Parathyroid adenoma (tissue), 2 donors: ENCODE results near the gene SMG6.
"Not testable (repeated sequence)": the region's sequence is repeated elsewhere in the genome, so short reads cannot be mapped to it uniquely, and the experiment has no call there.

Experiments
- H2AFZ ChIP-seq: fragments of 300-600 bp; sonication (generic); one replicate; pipeline ENCODE4 v1.7.0; 2017; ENCODE audit warnings: antibody characterized with exemption, mild to moderate bottlenecking
- H3K27ac ChIP-seq: fragments of 300-600 bp; sonication (generic); one replicate; pipeline ENCODE4 v1.7.0; 2017
- H3K27me3 ChIP-seq: fragments of 300-600 bp; sonication (generic); one replicate; pipeline ENCODE4 v1.7.0; 2017; ENCODE audit warnings: low read length; ENCODE audit not compliant: control insufficient read depth, insufficient read depth
- H3K36me3 ChIP-seq: fragments of 300-600 bp; sonication (generic); one replicate; pipeline ENCODE4 v1.7.0; 2017; ENCODE audit warnings: low read length; ENCODE audit not compliant: control insufficient read depth, insufficient read depth
- H3K4me1 ChIP-seq: fragments of 300-600 bp; sonication (generic); one replicate; pipeline ENCODE4 v1.7.0; 2017; ENCODE audit warnings: control low read depth
- H3K4me2 ChIP-seq: fragments of 300-600 bp; sonication (generic); one replicate; pipeline ENCODE4 v1.7.0; 2017; ENCODE audit warnings: low read length
- H3K4me3 ChIP-seq: fragments of 300-600 bp; sonication (generic); one replicate; pipeline ENCODE4 v1.7.0; 2017; ENCODE audit warnings: low read depth, low read length
- H3K79me2 ChIP-seq: fragments of 300-600 bp; sonication (generic); one replicate; pipeline ENCODE4 v1.7.0; 2017; ENCODE audit warnings: control low read depth
- H3K9ac ChIP-seq: fragments of 300-600 bp; sonication (generic); one replicate; pipeline ENCODE4 v1.7.0; 2017; ENCODE audit warnings: mild to moderate bottlenecking
- H3K9me3 ChIP-seq: fragments of 300-600 bp; sonication (generic); one replicate; pipeline ENCODE4 v1.7.0; 2017; ENCODE audit warnings: low read length; ENCODE audit not compliant: control insufficient read depth
- CTCF ChIP-seq: fragments of 300-600 bp; sonication (generic); IDR thresholded peaks from one replicate; pipeline ENCODE4 v1.7.0; 2017; ENCODE audit warnings: antibody characterized with exemption, mild to moderate bottlenecking
- donor health status: primary hyperparathyroidism.

SMG6 gene

GRCh38 chr17:2259769-2260536 lies 43.6 kb downstream of the SMG6 start:
- Histone ChIP-seq H3K9me3 (no peaks in the 10 kb centered on the region), H2AFZ (no peak overlapping the region), H3K27me3 (no peaks in the 10 kb centered on the region), H3K79me2 (peaks cover 18% of the 10 kb centered on the region), H3K27ac (no peak overlapping the region), H3K4me2 (no peak overlapping the region), H3K4me1 (no peaks in the 10 kb centered on the region), H3K4me3 (no peak overlapping the region), H3K36me3 (no peaks in the 10 kb centered on the region), H3K9ac (no peak overlapping the region)
- TF ChIP-seq CTCF: no peak

GRCh38 chr17:2258830-2259229 lies 44.8 kb downstream of the SMG6 start:
- not testable (repeated sequence) for H3K4me3 ChIP-seq, H2AFZ ChIP-seq, H3K4me1 ChIP-seq, H3K9me3 ChIP-seq, H3K27me3 ChIP-seq, H3K9ac ChIP-seq, H3K36me3 ChIP-seq, H3K4me2 ChIP-seq, H3K27ac ChIP-seq
- H3K79me2 ChIP-seq: peaks cover 20% of the 10 kb centered on the region

- Histone ChIP-seq H3K9me3 (no peaks in the 10 kb centered on the region), H2AFZ (no peak overlapping the region), H3K79me2 (peaks cover 8% of the 10 kb centered on the region), H3K4me3 (no peak overlapping the region), H3K4me1 (no peaks in the 10 kb centered on the region), H3K27me3 (no peaks in the 10 kb centered on the region), H3K27ac (no peak overlapping the region), H3K9ac (no peak overlapping the region), H3K36me3 (no peaks in the 10 kb centered on the region), H3K4me2 (no peak overlapping the region)
- TF ChIP-seq CTCF: no peak
Measured at GRCh38 chr17:2253768-2254406, 49.7 kb downstream of the SMG6 start.

GRCh38 chr17:2253362-2253761 lies 50.2 kb downstream of the SMG6 start:
- no peak overlapping the region for H3K4me2 ChIP-seq
- H3K79me2 ChIP-seq: peaks cover 8% of the 10 kb centered on the region
- H3K4me1 ChIP-seq: no peaks in the 10 kb centered on the region
- no peaks in the 10 kb centered on the region for H3K9me3 ChIP-seq
- H3K27me3 ChIP-seq: no peaks in the 10 kb centered on the region
- no peak overlapping the region for H3K4me3 ChIP-seq
- no peak overlapping the region for H3K9ac ChIP-seq
- no peak overlapping the region for H2AFZ ChIP-seq
- H3K27ac ChIP-seq: no peak overlapping the region
- no peak for TF ChIP-seq CTCF
- no peaks in the 10 kb centered on the region for H3K36me3 ChIP-seq

- Histone ChIP-seq H3K4me2 (no peak overlapping the region), H3K27me3 (no peaks in the 10 kb centered on the region), H3K36me3 (no peaks in the 10 kb centered on the region), H3K4me3 (no peak overlapping the region), H3K27ac (no peak overlapping the region), H3K79me2 (peaks cover 3% of the 10 kb centered on the region), H3K9me3 (no peaks in the 10 kb centered on the region), H2AFZ (no peak overlapping the region), H3K9ac (no peak overlapping the region), H3K4me1 (no peaks in the 10 kb centered on the region)
- TF ChIP-seq CTCF: no peak
Measured at GRCh38 chr17:2251098-2251497, 52.5 kb downstream of the SMG6 start.
